HepG2 (cell line): ENCODE measurements around the gene NOC3L. TPM values are rescaled to one million over a fixed set of nuclear protein-coding genes. Genes with fewer than 3 reads are reported as not detected.

Experiments used
- PITX1 ChIP-seq: sonication (generic); formaldehyde crosslinking; IDR thresholded peaks from 2 replicates; pipeline ENCODE4 v1.5.1; 2020; ENCODE audit warnings: mild to moderate bottlenecking, missing genetic modification reagents
- SMYD3 ChIP-seq: sonication (generic); formaldehyde crosslinking; IDR thresholded peaks from 2 replicates; pipeline ENCODE4 v1.8.1; 2023; ENCODE audit warnings: mild to moderate bottlenecking, missing genetic modification reagents
- ZBTB21 ChIP-seq: sonication (generic); formaldehyde crosslinking; IDR thresholded peaks from 2 replicates; pipeline ENCODE4 v1.4.0; 2020; ENCODE audit warnings: missing genetic modification reagents
- ZBTB43 ChIP-seq: sonication (generic); formaldehyde crosslinking; conservative IDR thresholded peaks from 2 replicates; pipeline ENCODE4 v1.4.0; 2020; ENCODE audit warnings: missing genetic modification reagents
- ZFX ChIP-seq: sonication (generic); formaldehyde crosslinking; IDR thresholded peaks from 2 replicates; pipeline ENCODE4 v1.4.0; 2020; ENCODE audit warnings: mild to moderate bottlenecking, low read depth, missing genetic modification reagents, moderate library complexity
- ZNF136 ChIP-seq: sonication (generic); formaldehyde crosslinking; IDR thresholded peaks from 2 replicates; pipeline ENCODE4 v1.8.1; 2022; ENCODE audit warnings: low read depth, mild to moderate bottlenecking, moderate library complexity, missing genetic modification reagents
- ZNF235 ChIP-seq: sonication (generic); formaldehyde crosslinking; IDR thresholded peaks from 2 replicates; pipeline ENCODE4 v1.8.1; 2023; ENCODE audit warnings: mild to moderate bottlenecking, missing genetic modification reagents, borderline replicate concordance
- ZNF251 ChIP-seq: sonication (generic); formaldehyde crosslinking; IDR thresholded peaks from 2 replicates; pipeline ENCODE4 v1.9.0; 2021; ENCODE audit warnings: mild to moderate bottlenecking, missing genetic modification reagents
- ZNF263 ChIP-seq: sonication (generic); formaldehyde crosslinking; IDR thresholded peaks from 2 replicates; pipeline ENCODE4 v1.4.0; 2020; ENCODE audit warnings: missing genetic modification reagents
- ZNF704 ChIP-seq: sonication (generic); formaldehyde crosslinking; IDR thresholded peaks from 2 replicates; pipeline ENCODE4 v1.8.1; 2023; ENCODE audit warnings: mild to moderate bottlenecking, inconsistent platforms, moderate library complexity, missing genetic modification reagents, borderline replicate concordance
- ZSCAN12 ChIP-seq: sonication (generic); formaldehyde crosslinking; IDR thresholded peaks from 2 replicates; pipeline ENCODE4 v1.9.0; 2021; ENCODE audit warnings: mild to moderate bottlenecking, missing genetic modification reagents
- polyA plus RNA-seq, 8 experiments: library from polyadenylated mRNA; depleted of rRNA in 3 of 8; stranded (reverse) in 7 of 8; unstranded in 1 of 8; fragments of >200 nt; fragmentation: Illumina TruSeq in 4 of 8; extraction: Trizol in 4 of 8; gene quantifications; 2 replicates each; pipeline versions ENCODE4 v1.2.1 to v1.2.3, GENCODE V29; 2011 to 2016; ENCODE audit warnings: low read depth in 4 of 8, missing spikeins in 1 of 8, mixed read lengths in 1 of 8; ENCODE audit not compliant: insufficient read depth in 1 of 8
- total RNA-seq, 5 experiments: library from RNA; depleted of rRNA; stranded (reverse); fragments of >200 nt; fragmentation: Illumina TruSeq; extraction: Trizol; gene quantifications; 2 replicates each; pipeline ENCODE4 v1.2.3, GENCODE V29; 2016; ENCODE audit warnings: low read depth in 1 of 5
- TF ChIP-seq, protein P1 (sequence below): sonication (generic); formaldehyde crosslinking; IDR thresholded peaks from 2 replicates; pipeline ENCODE4 v1.4.0; 2020; ENCODE audit warnings: missing genetic modification reagents; ENCODE audit errors: not compliant biosample characterization

Gene NOC3L
- total and polyA plus RNA-seq, 2 of the 13 experiments (the other 11 are each of a cell fraction or from before 2014, with no cell fraction given) = 7.8 to 36.6 TPM

- TF ChIP-seq ZNF704 (CRISPR knock-in tag) (no peak), ZNF235 (no peak), SMYD3 (CRISPR knock-in tag) (no peak), ZBTB21 (peak; percentile 5; the same call in 1 of the 2 replicates), ZNF263 (CRISPR knock-in tag) (no peak), ZBTB43 (CRISPR knock-in tag) (no peak), ZNF251 (0 out of 2 replicates have a peak, but pooled peaks have one; percentile 11), ZSCAN12 (CRISPR knock-in tag) (no peak), ZNF136 (no peak), PITX1 (CRISPR knock-in tag) (no peak), ZFX (CRISPR knock-in tag) (no peak)
- TF ChIP-seq, protein P1, sequence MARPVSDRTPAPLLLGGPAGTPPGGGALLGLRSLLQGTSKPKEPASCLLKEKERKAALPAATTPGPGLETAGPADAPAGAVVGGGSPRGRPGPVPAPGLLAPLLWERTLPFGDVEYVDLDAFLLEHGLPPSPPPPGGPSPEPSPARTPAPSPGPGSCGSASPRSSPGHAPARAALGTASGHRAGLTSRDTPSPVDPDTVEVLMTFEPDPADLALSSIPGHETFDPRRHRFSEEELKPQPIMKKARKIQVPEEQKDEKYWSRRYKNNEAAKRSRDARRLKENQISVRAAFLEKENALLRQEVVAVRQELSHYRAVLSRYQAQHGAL (CRISPR knock-in tag) = no peak
These were observed 469 bp upstream of the NOC3L start (continued) for GRCh38 chr10:94363251-94363565.
